CD4-positive, alpha-beta T cell treated with Interleukin-1 beta for 1 hour (primary cell): ENCODE results near the gene OBSL1.

Source experiments
- DNase-seq, 2 donors: peaks; one replicate each; pipeline ENCODE4 v3.0.0-alpha.2; 2020 to 2022

The OBSL1 gene

DNA sequence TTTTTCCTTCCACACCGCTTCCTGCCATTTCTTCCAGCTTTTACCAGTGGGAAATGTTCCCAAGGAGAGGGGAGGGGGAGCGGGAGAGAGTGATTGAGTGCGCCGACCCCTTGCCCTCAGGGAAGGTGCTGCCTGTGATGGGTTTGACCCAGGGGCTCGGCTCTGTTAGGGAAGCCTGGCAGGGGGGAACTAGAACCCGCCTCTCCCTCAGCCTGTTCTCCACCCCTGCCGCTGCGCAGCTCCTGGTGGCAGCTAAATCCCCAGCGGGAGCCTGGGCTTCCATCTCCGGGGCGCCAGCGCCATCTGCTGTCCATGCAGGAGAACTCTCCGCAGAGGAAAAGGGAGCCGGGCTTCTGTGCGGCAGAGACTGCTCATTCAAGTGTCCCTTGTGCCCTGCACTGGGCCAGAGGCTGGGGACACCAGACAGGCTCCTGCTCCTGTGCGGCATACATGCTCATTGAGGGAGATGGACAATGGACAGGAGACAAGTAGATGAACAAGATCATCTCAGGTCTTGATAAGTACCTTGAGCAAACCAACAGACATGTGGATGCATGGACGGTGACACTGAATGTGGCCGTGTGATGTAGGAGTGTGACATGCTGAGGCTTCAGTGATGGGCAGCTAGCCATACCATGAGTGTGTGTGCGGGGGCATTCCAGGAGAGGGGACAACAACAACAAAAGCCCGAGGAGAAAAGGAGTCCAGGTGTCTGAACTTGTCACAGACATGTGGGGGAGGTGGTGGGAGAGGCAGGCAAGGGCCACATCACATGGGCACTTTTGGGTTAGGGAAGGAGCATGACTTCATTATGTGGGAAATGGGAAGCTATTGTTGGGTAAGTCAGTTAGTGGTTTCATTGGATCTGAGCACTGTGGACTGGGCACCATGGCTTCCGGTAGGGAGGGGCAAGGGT, 41.0 kb downstream of the OBSL1 start:
- DNase-seq = peak; percentile 83 to 84

DNA sequence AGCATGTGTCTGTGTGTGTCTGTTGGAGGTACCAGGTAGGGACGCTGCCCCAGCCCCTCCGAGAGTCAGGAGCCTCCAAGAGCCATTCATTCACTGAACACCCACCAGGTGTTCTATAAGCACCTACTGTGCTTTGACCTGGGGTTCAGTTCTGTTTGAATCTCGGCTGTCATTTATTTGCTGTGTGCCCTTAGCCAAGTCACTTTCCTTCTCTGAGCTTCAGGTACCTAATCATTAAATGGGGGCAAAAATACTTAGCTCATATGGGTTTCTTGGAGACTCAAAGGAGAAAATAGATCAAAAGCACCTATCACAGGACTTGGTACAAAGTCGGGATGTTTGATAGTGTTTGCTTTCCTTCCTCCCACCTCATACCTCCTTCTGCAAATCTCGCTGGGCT, 43.9 kb downstream of the OBSL1 start:
- no peak for DNase-seq

DNA sequence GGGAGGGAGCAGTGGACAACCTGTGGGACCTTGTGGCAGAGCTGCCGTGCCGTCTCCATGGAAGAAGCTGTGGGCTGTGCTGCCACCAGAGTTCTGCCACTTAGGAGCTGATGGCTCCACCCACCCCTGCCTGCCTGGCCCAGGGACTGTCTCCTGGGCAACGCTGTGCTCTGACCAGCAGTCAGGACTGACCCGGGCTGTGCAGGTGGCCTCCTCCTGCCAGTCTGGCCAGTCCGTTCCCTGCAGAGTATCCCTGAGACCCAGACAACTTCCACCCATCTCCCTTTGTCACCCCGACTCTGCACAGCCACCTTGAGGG, 44.3 kb downstream of the OBSL1 start:
- no peak for DNase-seq

DNA sequence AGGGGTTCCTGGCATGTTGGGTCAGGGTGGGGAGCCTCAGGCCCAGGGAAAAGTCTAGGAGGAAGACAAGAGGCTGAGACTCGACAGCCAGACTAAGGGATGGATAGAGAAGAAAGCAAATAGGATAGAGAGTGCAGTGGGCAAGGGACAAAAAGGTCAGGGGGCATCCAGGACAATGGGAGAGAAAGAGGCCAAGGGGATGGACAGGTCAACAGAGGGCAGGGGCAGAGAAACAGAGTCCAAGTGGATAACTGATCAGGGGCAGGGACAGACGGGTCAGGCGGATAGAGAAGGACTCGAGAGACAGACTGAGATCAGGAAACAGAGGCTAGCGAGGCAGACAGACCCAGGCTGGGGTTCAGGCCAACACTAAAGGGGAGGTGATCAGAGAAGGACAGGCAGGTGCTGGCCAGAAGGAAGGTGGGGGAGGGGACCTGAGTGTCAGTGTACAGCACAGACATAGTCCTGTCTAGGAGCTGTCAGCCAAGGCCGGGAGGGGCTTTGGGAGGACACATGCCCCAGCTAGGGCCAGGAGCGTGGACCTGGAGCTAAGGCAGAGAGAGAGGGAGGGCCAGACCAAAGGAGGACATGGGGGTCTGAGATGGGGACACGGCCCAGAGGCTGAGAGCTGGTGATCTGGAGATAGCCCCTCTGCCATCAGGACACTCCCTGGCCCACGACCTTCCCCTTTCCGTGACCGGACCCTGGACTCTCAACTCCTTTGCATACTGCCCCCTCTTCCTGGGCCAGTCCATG, 44.8 kb downstream of the OBSL1 start:
- no peak for DNase-seq

DNA sequence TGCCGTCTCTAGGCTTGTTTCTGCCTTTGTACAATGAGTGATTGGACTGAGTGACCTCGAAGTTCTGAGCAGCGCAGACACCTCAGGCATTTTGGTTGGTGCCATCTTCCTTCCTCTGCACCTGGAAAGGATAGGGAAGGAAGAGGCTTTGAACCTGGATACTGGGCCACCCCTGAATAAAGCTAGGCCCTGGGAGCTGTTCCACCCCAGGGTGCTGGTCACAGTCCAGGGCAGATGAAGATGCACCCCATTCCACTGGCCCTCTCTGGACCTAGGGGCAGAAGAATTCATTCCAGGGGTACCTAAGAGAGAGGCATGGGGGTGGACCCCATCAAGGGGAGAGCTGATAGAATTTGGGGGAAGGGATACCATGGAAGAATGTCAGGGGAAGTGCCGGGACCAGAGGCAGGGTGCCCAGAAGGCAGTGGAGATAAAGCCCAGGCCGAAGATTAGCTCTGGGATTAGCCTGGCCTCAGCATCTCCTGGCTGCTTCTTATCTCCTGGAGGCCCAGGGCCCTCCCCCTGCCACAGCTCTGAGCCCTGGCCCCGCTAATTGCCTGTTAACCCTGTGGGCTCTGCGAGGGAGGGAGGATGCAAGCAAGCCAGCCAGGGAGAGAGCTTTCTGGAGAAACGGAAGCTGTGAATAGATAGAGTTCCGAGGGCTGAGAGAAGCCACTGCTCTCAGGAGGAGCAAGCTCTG, 45.7 kb downstream of the OBSL1 start:
- DNase-seq = no peak

DNA sequence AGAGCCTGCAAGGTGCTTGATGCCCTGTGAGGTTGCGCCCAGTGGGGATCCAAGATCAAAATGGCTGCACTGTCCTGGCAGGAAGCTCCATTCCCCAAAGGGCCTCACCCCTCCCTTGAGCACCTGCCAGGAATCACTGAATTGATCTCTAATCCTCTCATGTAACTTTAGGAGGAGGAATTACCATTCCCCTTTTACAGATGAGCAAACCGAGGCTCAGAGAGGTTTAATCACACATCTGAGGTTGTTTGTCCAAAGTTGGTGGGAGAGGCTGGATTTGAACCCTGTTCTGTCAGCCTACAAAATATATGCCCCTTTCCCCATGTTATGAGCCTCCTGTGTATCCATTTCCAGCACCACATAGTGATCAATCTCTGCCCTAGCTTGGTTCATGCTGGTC, 46.5 kb downstream of the OBSL1 start:
- no peak for DNase-seq

DNA sequence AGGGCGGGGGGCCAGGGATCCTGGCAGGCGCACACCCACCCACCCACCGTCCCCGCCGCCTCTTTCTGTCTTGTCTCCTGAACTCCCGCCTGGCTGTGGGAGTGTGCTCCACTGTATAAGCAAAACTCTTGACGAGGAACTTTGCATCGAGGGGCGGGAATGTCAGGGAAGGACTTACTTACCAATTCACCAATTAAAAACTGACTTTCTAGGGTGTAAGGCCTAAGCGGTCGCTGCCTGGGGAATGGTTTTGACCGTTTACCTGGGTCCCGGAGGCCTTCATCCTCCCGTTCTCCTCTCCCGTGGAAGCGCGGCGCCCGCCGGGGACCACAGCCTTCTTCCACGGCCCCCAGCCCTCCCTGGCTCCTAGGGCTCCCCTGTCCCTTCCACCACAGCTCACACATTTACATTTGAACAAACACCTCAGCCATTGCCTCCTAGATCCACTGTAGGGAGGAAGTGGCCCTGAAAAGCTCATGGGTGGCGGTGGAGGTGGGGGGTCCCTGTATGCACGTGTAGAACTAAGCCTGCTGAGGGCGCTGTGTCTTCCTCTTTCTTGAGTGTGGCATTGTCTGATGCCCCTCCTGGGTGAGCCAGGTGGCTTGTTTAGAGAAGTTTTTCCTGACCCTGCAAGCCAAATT, 48.2 kb downstream of the OBSL1 start:
- no peak for DNase-seq

DNA sequence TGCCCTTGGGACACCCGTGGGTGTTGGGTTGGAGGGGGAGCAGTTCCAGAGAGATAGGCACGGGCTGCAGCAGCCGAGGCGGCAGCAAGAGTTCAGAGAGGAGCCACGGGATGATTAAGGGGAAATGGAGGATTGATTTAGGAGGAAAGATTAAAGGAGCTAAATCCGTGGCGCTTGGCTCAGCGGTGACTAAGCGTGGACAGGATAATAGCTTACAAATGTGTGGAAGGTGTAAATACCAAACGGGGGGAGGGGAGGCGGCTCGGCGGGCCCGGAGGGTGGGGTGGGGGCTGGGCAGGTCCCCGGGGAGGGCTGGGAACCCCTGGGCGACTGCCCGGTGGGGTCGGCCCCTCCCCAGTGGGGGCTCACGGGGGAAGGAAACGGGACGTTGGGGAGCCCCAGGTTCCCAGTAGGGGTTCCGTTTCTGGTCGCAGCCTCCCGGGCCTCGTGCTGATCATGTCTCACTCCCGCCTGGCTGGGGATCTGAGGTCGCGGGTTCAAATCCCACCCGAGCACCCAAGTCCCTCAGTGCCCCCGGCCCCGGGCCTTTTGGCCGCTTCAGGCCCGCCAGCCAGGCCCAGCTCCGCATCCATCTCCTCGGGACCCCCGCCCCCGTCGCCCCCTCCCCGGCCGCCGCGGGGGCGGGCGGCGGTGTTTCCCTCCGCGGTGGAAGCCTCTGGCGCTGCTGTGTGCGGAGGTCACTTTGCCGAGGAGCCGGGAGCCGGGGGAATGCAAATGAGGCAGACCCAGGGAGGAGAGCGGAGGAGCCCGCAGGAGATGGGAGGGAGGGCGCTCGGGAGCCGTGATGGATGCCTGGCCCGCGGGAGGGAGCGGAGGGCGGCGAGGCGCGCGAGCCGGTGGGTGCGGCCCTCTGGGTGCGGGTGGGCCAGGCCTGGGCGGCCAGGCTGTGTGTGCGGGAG, 49.0 kb downstream of the OBSL1 start:
- DNase-seq = no peak

DNA sequence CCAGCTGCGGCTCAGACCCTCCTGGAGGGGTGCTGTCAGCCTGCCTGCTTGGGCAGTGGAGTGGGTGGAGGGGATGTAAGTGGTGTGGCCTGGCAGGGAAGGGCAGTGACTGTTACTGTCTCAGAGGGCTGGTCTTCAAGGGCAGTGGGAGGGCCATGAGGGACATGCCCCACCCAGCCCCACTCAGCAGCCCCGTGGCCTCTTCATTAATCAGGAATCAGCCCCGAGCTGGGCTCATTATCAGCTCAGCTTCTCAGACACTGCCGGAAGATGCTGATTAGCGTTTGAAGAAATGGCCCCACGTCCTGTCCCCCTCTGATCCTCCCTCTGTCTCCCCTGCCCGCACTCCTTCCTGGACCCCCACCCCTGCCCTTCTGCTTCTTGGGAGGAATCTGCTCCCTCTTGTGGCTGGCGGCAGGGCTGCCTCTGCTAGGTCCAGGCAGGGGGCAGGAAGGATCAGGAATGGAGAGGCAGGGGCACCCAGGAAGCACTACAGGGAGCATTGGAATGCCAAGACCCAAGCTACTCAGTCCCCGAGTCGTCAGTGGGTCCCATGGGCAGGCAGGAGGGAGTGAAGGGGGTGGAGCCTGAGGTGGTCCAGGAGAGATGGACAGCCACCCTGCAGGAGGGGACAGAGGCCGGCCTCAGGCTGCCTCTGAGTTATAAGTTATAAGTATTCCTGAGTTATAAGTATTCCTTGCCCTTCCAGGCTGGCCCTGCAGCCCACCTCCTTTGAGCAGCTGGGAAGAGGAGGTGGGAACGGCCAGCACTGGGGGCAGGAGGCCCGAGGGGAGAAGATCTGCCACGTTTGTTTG, 50.1 kb downstream of the OBSL1 start:
- DNase-seq = no peak

DNA sequence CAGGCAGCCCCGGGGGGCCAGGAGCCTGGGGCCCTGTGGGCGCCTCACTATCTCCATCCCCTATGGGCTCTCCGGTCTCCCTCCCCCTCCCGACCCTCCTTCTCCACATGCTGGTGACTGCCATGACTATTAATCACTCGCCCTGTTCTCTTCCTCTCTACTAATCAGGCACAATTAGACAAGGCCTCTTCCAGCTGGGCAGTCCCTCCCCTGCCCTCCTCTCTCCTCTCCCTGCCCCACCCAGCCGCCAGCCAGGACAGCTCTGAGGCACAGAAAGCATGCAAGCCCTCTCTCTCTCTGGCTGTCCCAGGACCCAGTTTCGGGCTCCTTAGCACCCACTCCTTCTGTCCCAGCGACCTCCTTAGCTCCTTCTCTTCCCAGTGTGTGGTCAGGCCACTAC, 51.3 kb downstream of the OBSL1 start:
- DNase-seq = no peak

DNA sequence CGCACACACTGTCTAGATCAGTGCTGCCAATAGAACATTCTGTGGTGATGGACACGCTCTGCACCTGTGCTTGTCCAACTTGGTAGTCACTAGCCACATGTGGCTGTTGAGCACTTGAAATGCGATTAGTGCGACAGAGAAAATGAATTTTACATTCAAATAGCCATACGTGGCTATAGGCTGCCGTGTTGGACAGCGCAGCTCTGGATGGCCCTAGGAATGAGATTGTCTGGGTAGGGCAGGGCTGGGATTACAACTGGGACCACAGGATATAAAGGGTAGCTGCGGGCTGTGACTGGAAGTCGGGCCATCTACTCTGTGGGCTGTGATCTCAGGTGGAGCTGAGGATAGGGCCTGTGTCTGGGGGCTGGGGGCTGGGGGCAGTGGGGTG, 51.8 kb downstream of the OBSL1 start:
- DNase-seq = no peak

DNA sequence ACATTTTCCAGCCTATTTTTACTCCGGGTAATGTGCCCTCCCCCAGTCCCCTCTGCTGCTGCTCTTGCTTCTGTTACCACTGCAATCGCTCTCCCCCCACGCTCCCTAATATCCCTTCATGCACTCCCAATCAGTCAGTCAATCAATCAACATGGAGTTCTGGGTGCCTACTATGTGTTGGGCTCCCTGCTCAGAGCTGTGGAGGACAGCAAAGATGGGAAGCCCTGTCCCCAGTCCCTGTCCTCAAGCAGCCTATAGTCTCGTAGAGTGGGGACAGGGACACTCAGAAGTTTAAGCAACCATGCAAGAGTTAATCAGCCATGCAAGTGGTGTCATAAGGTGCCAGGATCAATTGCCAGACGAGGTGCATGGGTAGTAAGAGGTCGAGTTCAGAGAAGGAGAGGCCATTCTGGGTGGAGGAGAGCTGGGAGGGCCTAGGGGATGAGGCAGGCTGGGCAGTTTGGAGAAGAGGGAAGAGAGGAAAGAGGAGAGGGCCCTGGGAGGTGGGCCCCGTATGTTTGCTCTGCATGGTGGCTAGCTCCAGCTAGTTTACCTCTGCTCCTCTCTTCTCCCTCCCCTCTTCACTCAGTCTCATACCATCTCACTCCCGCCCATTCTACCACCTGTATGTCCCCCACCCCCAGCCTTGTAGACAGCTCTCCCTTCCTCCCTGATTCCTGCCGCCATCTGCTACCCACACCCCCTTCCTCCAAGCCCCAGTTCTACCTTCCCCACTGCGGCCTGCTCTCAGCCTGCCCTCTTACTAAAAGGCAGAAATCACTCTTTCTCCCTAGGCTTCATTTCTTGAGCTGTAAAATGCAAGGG, 53.2 kb downstream of the OBSL1 start:
- no peak for DNase-seq

DNA sequence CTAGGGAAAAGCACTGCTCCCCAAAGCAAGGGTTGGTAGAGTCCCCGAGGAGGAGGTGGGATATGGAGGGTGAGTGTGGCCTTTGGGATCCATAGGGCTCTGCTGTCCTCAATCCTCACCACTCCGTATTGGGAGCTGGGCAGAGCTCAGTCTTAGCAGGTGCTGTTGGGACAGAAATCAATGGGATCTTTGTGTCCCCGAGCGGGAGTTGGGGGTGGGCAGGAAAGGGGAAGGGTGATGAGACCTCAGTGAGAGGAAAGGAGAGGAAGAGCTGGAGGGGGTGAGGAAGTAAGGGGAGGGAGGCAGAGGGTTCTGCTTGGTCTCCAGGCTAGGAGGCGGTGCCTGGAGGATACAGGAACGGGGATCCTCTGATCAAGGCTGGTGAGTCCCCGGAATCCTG, 54.5 kb downstream of the OBSL1 start:
- no peak for DNase-seq

DNA sequence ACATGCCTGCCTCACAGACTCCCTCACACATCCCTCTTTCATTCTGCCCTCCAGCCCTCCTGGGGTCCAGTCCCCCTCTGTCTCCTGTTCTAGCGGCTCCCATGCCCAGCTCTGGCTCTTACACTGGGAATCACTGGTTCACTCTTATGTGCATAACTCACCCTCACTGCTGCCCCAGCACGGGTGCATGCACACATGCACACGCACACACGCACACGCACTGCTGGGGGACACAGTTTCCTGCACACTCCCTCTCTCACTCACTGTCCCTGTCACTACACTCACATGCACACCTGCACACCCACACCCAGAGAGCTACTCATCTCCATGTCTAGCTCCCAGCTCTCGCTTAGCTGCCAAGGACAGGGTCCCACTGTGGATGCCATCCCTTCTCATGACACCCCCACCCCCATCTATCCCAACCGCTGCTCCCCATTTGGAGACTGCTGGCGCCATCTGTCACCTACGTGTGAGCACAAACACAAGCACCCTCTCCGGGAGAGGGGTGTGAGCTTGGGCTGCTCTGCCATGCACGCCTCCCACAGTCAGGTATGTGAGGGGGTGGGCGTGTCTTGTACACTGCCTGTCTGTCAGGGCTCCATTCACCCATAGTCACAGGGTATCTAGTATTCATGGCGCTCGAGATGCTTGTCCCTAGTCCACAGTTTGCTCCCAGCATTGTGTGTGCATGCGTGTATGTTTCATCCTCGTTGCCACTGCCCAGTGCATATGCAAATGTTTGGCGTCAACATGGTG, 55.3 kb downstream of the OBSL1 start:
- no peak for DNase-seq

DNA sequence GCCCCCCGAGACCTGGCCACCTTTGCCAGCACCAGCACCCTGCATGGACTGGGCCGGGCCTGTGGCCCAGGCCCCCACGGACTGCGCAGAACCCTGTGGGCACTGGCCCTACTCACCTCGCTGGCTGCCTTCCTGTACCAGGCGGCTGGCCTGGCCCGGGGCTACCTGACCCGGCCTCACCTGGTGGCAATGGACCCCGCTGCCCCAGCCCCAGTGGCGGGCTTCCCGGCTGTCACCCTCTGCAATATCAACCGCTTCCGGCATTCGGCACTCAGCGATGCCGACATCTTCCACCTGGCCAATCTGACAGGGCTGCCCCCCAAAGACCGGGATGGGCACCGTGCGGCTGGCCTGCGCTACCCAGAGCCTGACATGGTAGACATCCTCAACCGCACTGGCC, 56.5 kb downstream of the OBSL1 start:
- no peak for DNase-seq

DNA sequence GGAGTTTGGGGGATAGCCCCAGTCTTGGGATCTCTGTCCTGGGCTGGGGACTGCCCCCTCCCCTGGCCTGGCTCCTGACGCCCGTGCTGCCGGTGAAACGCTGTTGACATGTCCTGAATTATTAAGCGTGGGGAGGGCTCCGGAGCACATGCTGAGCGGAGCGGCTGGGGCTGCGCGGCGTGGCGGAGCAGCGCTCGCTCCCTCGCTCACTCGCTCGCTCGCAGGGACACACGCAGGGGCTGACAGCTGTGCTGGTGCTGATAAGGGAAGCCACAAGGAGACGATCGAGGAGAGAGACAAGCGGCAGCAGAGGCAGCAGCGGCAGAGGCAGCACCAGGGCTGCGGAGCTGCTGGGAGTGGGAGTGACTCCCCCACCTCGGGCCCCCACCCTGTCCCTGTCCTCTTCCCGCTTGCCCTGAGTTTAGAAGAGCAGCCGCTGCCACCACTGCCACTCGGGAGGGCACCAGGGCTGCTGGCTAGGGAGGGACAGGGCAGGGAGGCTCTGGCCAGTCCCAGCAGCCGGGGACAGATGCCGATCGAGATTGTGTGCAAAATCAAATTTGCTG, 57.1 kb downstream of the OBSL1 start, which contains the start of gene ASIC4:
ASIC4 (plus strand) TSS at position 287 of the 566 bp plus-strand sequence; CDS start at position 530, 243 bp downstream.
- no peak for DNase-seq

DNA sequence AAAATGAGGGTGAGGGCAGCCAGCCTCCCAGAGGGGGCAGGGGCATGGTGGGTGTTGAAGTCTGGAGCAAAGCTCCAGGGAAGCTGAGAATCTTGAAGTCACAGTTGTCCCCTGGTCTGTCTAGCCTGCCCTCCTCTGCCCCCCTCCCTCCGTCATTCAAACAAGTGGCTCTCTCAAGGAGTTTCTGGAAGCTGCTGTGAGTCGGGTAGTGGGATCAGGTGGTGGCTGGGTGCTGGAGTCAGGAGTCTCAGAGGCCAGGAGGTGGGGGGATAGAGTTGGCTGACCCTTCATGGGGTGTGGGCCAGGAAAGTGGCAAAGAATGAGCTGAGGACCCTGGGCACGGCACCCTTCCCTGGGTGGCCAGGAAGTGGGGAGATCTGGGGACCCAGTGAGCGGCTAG, 57.6 kb downstream of the OBSL1 start:
- no peak for DNase-seq

DNA sequence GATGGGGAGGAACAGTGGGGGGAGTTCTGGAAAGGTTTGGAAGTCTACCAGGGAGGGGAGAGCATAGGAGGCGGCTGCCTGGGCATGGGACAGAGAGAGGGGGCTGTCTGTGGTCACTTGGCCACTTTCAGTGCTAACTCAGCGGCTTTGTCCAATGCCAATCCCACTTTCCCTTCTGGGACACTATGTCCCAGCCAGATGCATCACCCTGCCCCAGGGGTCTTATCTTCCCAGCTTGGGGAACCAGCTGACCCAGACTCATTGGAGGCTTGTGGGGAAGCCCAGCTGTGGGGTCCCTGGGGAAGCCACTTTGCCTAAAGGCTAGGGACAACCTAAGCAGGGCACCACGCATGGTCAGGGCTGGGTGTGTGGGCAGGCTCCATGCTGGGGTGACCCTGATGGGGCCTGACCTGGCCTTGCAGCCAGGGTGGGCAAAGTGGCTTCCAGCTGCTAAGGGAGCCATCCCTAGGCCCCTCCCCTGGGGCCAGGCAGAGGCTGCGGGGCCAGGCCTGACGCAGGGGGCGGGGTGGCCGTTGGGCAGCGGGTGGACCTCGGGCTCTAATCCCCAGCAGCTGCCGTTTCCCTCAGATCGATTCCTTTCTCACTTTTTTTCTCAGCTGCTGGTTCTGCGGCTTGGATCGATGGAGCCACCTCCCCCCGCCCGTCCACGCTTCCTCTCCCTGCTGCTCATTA, 58.7 kb downstream of the OBSL1 start:
- DNase-seq = no peak
